Neutrophil (primary cell): ENCODE measurements around the gene TMC7.

Experiments
- H3K27ac ChIP-seq: fragments of 200-600 bp; sonication (generic); 2 replicates; pipeline ENCODE4 v1.5.1; 2016; ENCODE audit warnings: mild to moderate bottlenecking, moderate library complexity
- H3K27me3 ChIP-seq: fragments of 200-600 bp; sonication (generic); 2 replicates; pipeline ENCODE4 v1.6.0; 2016; ENCODE audit warnings: mild to moderate bottlenecking
- H3K36me3 ChIP-seq: fragments of 200-600 bp; sonication (generic); 2 replicates; pipeline ENCODE4 v1.5.1; 2017
- H3K4me1 ChIP-seq, 2 experiments: fragments of 200-600 bp in 1 of 2; sonication (generic) in 1 of 2; 1 replicate in 1 of 2; 2 replicates in 1 of 2; pipeline versions ENCODE4 v1.5.1 to v1.6.1; 2013 to 2016; ENCODE audit warnings: low read depth in 1 of 2, low read length in 1 of 2, mild to moderate bottlenecking in 1 of 2, moderate library complexity in 1 of 2; ENCODE audit not compliant: control insufficient read depth in 1 of 2, insufficient read depth in 1 of 2
- H3K4me3 ChIP-seq, 2 experiments: fragments of 200-600 bp in 1 of 2; sonication (generic) in 1 of 2; 1 replicate in 1 of 2; 2 replicates in 1 of 2; pipeline ENCODE4 v1.5.1; 2013 to 2016; ENCODE audit warnings: low read depth in 1 of 2, low read length in 1 of 2, mild to moderate bottlenecking in 1 of 2, moderate library complexity in 1 of 2
- H3K9me3 ChIP-seq: fragments of 200-600 bp; sonication (generic); 2 replicates; pipeline ENCODE4 v1.5.1; 2016
- CTCF ChIP-seq: fragments of 200-600 bp; sonication (generic); IDR thresholded peaks from 2 replicates; pipeline ENCODE4 v1.5.1; 2016; ENCODE audit warnings: antibody characterized with exemption

Gene TMC7

DNA sequence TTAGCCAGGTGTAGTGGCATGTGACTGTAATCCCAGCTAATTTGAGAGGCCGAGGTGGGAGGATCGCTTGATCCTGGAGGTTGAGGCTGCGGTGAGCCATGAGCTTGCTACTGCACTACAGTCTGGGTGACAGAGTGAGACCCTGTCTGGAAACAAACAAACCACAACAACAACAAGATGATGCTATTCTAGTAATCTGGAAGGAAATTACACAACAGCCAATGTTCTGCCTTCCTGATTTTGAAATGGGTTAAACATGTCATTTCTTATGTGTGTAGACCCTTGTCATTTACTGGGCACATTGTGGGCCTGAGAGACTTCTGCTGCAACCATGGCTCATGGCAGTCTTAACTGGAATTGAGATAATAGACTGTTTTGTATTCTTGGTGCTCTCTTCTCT, 89.6 kb downstream of the TMC7 start:
- peak overlapping the region; percentile 78 for H3K27ac ChIP-seq
- no peaks in the 10 kb centered on the region for H3K27me3 ChIP-seq
- H3K36me3 ChIP-seq, result peaks cover 12% of the 10 kb centered on the region
- peak overlapping the region; percentile 17 to 29 for H3K4me3 ChIP-seq
- no peak for TF ChIP-seq CTCF
- peaks cover 34 to 38% of the 10 kb centered on the region in 2 experiments for H3K4me1 ChIP-seq
- H3K9me3 ChIP-seq, result no peaks in the 10 kb centered on the region

DNA sequence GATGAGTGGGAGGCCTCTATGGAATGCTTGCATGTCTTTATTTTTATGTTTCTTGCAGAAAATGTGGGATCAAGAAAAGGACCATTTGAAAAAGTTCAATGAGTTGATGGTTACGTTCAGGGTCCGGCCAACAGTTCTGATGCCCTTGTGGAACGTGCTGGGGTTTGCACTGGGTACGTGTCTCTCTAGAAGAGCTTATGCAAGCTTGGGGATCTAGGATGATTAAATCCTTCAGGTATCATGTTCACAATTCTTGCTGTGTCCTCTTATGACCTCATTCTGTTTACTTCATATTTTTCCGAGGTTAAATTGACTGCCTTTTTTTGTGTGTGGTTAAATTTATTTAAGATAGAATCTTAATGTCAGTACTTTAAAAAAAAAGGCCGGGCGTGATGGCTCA, 90.1 kb downstream of the TMC7 start:
- peaks cover 17% of the 10 kb centered on the region for H3K36me3 ChIP-seq
- H3K9me3 ChIP-seq, result no peaks in the 10 kb centered on the region
- H3K4me3 ChIP-seq, result peak overlapping the region; percentile 17 to 29
- H3K27ac ChIP-seq, result peak overlapping the region; percentile 78
- H3K4me1 ChIP-seq, result peaks cover 28 to 33% of the 10 kb centered on the region in 2 experiments
- H3K27me3 ChIP-seq, result no peaks in the 10 kb centered on the region
- TF ChIP-seq CTCF, result no peak

DNA sequence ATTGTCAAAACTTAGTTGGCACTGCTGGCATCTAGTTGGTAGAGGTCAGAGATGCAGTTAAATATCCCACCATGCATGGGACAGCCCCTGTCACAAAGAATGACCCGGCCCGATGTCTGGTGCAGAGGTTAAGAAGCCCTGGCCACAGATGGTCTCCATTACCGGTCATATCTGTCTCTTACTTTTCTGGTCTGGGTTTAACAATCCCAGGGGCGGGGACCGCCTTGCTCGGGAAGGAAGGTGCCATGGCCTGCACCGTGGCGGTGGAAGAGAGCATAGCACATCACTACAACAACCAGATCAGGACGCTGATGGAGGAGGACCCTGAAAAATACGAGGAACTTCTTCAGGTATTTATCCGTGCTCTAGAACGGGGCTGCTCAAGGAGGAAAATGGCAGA, 91.8 kb downstream of the TMC7 start:
- H3K9me3 ChIP-seq, result no peaks in the 10 kb centered on the region
- no peaks in the 10 kb centered on the region for H3K27me3 ChIP-seq
- no peak overlapping the region for H3K27ac ChIP-seq
- no peak overlapping the region for H3K4me3 ChIP-seq
- H3K36me3 ChIP-seq, result peaks cover 21% of the 10 kb centered on the region
- peaks cover 26 to 29% of the 10 kb centered on the region in 2 experiments for H3K4me1 ChIP-seq
- no peak for TF ChIP-seq CTCF

DNA sequence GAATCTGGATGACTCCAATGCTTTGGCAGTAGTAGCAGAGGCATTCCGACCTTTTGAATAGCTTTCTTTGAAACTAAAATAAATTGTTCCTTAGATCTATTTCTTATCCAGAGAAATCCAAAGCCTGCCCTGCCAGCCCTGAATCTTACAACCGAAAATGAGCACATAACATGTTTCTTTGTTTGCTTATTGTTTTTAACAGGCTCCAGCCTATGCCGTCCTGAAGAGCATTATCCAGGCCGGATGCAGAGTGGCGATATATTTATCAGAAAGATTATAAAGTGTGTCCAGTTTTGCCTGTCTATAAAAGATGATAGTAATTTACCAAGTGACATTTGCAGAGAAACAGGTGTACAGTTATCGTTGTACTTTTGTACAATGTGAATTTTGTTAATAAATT, 94.1 kb downstream of the TMC7 start:
- no peaks in the 10 kb centered on the region for H3K9me3 ChIP-seq
- H3K27ac ChIP-seq, result no peak overlapping the region
- no peaks in the 10 kb centered on the region for H3K27me3 ChIP-seq
- no peak overlapping the region for H3K4me3 ChIP-seq
- H3K36me3 ChIP-seq, result peaks cover 21% of the 10 kb centered on the region
- peaks cover 15 to 18% of the 10 kb centered on the region in 2 experiments for H3K4me1 ChIP-seq
- TF ChIP-seq CTCF, result no peak

GRCh38 chr16:19083670-19084069, 99.9 kb downstream of the TMC7 start:
- peaks cover 6% of the 10 kb centered on the region for H3K36me3 ChIP-seq
- no peaks in the 10 kb centered on the region for H3K9me3 ChIP-seq
- peaks cover 8 to 13% of the 10 kb centered on the region in 2 experiments for H3K4me1 ChIP-seq
- no peak overlapping the region for H3K27ac ChIP-seq
- H3K4me3 ChIP-seq, result no peak overlapping the region
- TF ChIP-seq CTCF, result no peak
- peaks cover 29% of the 10 kb centered on the region for H3K27me3 ChIP-seq

DNA sequence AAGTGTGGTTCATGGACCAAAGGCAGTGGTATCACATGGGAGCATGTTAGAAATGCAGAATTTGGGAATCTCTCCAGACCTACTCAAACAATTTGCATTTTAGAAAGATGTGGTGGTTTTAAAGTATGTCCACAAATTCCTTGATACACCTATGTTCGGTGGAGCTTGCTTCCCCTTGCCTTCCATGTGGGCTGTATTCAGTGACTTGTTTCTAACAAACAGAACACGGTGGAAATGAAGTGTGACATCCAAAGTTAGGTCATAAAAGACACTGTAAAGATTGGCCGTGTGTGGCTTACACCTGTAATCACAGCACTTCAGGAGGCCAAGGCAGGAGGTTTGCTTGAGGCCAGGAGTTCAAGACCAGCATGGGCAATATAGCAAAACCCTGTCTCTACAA, 100.4 kb downstream of the TMC7 start:
- H3K36me3 ChIP-seq, result peaks cover 1% of the 10 kb centered on the region
- H3K4me1 ChIP-seq, result peaks cover 8 to 13% of the 10 kb centered on the region in 2 experiments
- H3K27ac ChIP-seq, result no peak overlapping the region
- no peaks in the 10 kb centered on the region for H3K9me3 ChIP-seq
- peaks cover 29% of the 10 kb centered on the region for H3K27me3 ChIP-seq
- no peak overlapping the region for H3K4me3 ChIP-seq
- no peak for TF ChIP-seq CTCF
